HL-60/S4 treated with retinoic acid at 250 ng/mL for 4 days and 3 days (cell line): ENCODE results near the gene LYPD3.
"Not testable (repeated sequence)": the region's sequence is repeated elsewhere in the genome, so short reads cannot be mapped to it uniquely, and the experiment has no call there.

Source experiments
- in situ Hi-C: fragments of 300-500 bp; cut with MboI; formaldehyde crosslinking; loops from 2 replicates; pipeline ENCODE4 v1.7.0; 2022; ENCODE audit warnings: low sequenced_read_pairs

Gene LYPD3

DNA sequence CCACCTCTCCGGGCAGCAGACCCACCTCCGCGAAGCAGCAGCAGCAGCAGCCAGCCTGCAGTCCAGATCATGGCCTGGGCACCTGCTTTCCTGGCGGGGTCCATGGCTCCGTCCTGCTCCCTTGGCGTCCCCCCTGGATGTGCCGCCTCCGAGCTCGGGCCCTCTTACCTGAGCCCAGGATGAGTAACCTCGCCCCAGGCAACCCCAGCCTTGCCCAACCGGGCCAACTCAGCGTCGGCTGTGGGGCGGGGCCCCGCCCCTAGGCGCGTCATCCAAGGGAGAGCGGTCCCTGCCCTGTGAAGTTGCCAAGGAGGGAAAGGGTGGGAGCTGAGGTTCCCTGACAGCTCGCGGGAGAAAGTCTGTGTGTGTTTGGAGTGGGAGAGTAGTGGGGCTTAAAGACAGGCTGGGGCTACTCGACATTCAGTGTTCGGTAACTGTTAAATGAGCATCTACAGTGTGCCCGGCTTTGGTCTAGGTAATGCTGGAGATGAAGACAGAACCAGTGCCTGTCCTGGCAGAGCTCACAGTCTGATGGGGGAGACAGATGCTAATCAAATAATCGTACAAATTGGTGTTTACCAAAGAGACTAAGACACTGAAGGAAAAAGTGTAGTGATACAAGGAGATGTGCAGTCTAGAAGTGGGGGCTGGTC, at the start of gene LYPD3:
LYPD3 (minus strand) TSS at position 141 of the 653 bp plus-strand sequence; CDS start at position 104, 37 bp downstream.
- in situ Hi-C loops: no loop called here

DNA sequence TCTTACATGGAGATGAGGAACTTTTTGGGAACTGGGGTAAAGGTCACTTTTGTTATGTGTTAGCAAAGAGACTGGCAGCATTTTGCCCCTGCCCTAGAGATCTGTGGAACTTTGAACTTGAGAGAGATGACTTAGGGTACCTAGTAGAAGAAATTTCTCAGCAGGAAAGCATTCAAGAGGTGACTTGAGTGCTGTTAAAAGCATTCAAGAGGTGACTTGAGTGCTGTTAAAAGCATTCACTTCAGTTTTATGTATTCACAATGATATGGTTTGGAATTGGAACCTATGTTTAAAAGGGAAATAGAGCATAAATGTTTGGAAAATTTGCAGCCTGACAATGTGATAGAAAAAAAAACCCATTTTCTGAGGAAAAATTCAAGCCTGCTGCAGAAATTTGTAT, 47.0 kb upstream of the LYPD3 start:
- in situ Hi-C loops: not testable (repeated sequence)

DNA sequence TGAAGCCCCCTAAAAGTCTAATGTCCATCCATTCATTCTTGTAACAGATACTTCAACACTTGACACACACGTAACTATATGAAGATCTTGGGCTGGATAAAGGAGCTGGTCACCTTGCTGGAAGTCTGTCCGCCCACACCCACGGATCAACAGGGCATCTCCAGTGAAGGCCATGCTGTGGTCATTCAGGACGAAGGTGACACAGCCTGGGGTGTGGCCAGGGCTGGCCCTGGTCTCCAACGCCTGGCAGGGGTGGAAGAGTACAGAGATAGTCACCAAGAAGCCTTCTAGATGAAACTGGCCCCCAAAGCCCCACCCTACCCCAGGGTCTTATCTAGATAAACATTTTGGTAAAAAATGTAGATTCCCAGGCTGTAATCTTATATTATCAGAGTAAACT, 45.9 kb upstream of the LYPD3 start:
- in situ Hi-C loops: no loop called here

DNA sequence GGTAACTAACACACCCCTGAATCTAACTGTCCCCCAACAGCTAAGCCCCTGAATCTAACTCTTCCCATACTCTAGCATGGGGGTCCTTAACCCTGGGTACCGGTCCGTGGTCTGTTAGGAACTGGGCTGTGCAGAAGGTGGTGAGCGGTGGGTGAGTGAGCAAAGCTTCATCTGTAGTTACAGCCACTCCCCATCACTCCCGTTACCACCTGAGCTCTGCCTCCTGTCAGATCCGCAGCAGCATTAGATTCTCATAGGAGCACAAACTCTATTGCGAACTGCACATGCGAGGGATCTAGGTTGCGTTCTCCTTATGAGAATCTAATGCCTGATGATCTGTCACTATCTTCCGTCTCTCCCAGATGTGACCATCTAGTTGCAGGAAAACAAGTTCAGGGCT, 45.3 kb upstream of the LYPD3 start:
- in situ Hi-C loops: no loop called here

DNA sequence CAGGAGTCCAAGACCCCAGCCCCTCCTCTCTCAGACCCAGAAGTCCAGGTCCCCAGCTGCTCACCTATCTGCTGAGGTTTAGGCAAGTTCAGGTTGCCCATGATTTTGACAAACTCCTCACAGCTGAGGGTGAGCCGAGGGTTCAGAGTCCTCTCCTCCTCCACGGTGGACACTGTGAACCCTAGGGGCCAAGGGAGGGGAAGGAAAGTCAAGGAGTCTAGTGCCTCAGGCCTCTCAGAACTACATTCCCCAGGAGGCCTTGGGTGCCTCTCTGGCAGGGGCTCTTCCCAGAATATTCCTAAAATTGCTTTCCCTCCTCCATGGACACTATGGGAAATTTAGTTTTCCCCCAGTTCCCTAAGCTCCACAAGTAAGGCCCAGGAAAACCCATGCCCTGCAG, 42.5 kb upstream of the LYPD3 start:
- in situ Hi-C loops: no loop called here

DNA sequence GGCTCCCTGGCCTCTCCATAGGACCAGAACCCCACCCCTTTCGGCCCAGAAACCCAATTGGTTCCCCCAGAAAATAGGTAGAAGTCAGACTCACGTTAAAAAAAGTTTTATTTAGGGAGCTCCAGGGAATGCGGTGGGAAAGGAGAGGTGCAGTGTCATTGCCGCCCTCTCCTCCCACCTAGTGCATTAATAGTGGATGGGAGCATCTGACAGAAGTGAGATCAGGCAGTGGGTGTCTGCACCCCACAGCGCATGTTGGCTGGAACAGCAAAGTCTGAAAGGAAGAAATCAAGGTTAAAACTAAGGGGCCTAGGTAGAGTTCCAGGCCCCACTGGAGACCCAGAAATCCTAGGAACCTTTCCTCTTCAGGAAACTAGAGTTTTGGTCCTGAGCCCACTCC, 41.2 kb upstream of the LYPD3 start:
- in situ Hi-C loops: no loop called here

DNA sequence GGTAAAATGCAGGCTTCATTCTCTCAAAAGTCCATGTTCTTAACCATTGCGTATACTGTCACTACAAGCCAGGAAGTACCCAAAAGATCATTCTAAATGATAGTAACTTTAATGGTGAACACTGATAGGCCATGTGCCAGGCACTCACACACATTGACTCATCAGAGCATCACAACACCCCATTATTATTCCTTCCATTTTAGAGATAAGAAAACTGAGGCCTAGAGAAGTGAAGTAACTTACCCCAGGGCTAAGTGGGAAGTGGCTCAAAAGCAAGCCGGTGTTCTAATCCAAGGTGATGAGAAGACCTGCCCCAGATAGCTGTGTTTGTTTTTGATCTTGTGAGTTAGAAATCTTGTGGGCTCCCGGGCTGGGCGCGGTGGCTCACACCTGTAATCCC, 40.5 kb upstream of the LYPD3 start:
- in situ Hi-C loops: no loop called here

DNA sequence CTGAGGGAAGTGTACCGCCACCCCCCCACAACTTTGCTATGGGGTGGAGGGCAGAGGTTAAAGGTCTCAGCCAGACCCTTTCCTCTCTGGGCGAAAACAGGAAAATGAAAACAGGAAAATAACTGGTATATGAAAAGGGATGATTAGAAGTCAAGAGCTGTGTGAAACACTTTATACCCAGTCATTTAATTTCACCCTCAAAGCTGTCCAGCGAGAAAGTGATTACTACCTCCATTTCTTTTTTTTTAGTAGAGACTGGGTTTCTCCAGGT, 39.7 kb upstream of the LYPD3 start:
- in situ Hi-C loops: no loop called here

DNA sequence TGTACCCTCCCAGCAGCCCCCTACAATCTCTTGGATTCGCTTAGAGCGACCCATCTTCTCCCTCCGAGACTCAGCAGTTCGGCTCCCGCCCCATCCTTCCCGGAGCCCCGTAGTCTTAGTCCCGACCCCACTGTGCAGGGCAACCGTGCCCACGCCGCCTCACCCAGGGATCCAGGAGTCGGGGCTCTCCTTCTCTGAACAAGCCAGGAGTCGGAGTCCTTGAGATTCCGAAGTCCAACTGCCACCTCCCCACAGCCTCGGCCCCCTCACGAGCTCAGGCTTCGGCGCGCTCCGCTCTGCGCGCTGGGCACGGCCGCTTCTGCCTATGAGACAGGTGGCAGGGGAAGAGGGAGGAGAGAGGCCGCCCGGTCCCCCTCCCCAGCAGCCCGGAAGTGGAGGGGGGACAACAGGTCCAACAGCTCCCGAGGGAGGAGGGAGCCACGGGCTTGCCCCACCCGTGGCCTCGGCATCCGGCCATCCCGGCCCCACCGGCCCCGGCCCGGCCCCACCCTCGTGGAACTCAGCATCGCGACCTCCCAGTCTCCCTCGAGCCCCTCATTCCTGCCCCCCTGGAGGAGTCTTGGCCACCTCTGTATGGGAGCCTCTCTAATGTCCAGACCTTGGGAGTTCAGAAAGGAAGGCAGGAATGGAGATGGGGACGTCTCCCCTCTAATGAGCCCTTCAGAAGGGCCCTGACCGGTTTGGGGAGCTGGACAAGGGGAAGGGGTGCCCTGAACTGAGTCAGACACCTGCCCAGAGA, 39.2 kb upstream of the LYPD3 start, which contains the start of gene PHLDB3:
PHLDB3 (minus strand) TSS at position 321 of the 760 bp plus-strand sequence. CDS start 628 bp downstream, outside the sequence.
- in situ Hi-C loops: no loop called here

DNA sequence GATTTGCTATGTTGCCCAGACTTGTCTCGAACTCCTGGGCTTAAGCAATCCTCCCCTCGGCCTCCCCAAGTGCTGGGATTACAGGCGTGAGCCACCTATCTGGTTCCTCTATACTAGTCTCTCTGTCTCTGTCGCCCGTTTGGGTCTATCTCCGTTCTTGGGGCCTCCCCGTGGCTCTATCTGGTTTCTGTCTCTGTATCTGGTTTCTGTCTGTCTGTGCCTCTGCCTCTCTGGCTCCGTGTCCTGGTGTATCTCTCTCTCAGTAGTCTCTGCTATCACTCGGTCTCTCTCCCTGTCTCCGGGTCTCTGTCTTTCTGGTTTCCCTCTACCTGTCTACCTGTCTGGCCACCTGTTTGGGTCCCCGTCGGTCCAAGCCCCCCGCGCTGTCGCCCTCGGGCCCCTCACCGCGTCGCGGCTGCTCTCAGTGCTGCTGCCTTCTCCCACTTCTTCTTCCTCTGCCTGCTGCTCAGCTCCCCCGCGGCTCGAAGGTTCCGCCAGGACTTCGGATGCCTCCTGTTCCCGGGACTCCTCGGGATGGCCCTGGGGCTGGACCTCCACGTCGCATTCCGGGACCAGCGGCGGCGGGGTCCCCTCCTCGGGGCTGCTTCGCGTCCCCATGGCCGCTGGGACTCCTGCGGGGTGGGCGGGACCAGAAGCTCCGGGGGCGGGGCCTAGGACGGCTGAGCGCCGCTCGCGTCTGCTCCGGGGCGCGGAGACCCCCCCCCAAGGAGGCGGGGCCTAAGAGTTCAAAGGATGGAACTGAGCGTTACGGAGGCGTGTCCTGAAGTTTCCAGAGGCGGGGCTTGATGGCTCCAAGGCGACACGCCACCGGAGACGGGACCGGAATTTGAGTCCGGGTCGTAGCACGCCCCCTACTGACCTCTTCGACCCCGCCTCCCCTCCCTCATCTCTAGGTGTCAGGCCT, 38.4 kb upstream of the LYPD3 start:
- in situ Hi-C loops: no loop called here

DNA sequence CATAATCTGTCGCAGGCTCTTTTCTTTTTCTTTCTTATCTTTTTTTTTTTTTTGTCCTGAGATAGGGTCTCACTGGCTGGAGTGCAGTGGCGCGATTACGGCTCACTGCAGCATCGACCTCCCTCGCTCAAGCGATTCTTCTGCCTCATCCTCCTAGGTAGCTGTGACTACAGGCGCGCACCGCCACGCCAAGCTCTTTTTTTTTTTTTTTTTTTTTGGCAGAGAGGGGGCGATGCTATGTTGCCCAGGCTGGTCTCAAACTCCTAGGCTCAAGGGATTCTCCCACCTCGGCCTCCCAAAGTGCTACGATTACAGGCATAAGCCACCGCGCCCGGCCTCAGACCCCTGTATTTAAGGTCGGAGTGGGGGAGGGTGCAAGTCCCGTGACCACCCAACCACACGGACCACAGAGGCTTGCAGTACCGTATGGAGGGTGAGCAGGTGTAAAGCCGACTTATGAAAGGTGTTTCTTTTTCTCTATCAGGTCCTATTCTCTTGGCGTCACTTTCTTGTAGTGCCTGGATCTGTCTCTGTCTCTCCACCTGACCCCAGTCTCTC, 37.1 kb upstream of the LYPD3 start:
- in situ Hi-C loops: no loop called here

DNA sequence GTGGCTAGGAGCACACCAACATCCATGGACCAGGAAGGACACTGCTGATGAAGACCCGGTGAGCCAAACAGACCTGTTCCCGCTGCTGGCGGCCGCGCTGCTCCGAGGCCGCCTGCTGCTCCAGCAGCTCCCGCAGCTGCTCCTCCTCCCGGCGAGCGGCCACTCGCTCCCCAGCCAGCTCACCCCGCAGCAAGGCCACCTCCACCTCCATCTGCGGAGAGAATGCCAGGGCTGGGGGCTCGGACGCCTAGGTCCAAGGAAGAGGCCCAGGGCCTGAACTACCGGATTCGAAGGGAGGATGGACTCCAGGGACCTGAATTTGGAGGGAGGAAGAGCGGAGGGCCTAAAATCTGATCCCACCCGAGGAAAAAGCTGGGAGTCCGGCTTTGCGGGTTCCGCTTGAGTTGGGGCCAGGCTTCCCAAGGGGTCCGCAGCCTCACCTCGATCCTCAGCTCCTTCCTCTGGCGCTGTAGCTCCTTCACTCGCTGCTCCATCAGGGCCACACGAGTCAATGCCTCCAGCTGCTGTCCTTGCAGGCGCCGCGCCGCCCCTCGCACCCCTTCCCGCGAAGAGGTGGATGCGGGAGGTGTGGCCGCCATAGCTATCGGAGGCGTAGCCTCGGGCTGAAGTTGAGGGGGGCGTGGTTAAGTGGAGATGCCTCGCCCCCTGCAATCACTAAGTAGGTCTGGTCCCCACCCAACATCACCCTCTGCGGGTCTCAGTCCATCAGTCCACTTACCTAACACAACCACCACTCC, 36.4 kb upstream of the LYPD3 start:
- in situ Hi-C loops: no loop called here

DNA sequence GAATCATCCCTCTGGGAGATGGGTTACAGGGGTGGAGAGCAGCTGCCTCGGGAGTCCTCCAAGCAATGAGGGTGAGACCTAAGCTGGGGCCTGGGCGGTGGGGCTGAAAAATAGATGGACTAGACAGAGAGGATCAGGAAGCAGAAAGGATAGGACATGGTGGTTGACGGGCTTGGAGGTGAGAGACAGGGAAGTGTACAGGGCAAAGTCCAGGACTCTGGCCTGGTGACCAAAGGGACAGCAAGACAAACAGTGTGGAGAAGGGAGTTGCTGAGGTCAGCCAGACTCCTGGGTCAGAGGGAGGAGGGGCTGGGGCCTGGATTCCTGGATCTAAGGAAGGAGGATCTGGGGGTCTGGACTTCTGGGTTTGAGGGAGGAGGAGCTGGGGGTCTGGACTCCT, 33.6 kb upstream of the LYPD3 start:
- in situ Hi-C loops: no loop called here

DNA sequence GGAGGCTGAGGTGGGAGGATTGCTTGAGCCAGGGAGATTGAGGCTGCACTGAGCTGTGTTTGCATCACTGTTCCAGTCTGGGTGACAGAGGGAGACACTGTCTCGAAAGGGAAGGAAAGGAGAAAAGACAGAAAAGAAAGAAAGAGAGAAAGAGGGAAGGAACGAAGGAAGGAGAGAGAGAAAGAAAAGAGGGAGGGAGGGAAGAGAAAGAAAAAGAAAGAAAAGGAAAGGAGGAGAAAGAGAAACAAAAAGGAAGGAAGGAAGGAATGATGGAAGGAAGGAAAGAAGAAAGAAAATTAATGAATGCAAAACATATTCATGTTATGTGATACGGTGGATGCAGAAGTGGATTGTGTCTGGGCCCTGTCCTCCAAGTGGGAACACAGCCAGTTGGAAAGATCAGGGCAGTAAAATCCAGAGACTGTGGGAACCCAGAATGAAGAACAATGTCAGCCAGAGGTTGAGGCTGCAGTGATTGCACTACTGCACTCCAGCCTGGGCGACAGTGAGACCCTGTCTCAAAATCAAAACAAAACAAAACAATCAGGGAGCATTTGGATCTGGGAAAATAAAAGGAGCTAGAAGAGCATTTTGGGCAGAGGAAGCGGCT, 32.9 kb upstream of the LYPD3 start:
- in situ Hi-C loops: no loop called here

DNA sequence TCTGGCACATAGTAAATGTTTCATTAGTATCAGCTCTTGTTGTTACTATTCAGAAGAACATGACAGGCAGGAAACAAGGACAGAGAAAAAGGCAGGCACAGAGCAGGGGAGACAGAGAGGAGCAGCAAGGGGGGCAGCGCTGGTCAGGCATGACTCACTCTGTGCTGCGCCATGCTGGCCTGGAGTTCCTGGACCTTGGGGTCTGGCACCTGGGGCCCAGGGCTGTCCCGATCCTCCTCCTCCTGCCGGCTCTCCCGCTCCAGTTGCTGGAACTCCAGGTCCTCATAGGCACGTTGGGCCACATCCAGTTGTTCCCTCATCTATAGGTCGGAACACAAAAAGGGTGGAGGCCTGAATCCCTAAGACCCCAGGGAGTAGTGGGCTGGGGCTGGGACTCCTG, 31.6 kb upstream of the LYPD3 start:
- in situ Hi-C loops: no loop called here

DNA sequence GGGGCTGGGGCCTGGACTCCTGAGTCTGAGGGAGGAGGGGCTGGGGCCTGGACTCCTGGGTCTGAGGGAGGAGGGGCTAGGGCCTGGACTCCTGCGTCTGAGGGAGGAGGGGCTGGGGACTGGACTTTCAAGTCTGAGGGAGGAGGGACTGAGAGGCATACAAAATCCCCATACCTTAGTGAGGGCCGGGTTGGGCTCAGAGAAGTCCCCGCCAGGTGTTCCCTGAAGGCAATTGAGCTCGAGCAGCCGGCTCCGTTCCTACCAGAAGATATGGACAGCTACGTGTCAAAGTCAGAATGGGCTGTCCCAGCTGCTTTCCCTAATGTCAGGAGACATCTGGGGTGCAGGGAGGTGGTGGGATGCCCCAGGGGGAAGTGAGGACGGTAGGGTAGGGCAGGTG, 29.7 kb upstream of the LYPD3 start:
- in situ Hi-C loops: no loop called here

DNA sequence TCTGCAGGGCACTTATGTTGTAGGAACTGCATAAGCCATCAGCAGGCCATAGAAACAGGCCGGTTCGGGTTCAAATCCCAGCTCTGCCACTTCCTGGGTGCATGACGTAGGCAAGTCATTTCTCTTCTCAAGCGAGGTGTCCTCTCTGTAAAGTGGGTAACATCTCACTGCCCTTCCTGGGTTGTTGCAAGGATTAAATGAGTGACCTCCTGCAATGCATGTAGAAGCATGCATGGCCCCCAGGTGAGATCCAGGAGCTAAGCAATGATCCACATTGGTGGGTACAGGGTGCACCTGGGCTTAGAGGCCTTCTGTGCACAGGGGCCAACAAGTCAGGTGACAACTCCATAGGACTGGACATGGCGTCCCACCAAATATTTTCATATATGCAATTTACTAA, 25.4 kb upstream of the LYPD3 start:
- in situ Hi-C loops: no loop called here

DNA sequence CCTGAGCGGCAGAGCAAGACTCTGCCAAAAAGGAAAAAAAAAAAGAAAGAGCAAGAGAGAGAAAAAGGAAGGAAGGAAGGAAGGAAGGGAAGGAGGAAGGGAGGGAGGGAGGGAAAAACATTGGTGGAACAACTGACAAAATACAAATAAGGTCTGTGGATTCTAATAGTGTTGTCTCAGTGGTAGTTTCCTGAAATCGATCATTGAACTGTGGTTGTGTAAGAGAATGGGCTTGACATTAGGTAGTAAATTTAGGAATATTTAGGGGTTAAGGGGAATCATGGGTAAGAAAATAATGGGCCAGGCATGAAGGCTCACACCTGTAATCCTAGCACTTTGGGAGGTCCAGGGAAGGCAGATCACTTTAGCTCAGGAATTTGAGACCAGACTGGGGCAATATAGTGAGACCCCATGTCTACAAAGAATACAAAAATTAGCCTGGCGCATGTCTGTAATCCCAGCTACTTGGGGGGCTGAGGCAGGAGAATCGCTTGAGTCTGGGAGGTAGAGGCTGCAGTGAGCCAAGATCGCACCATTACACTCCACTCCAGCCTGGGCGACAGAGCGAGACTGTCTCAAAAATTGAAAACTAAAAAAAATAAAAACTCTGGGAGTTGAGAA, 24.7 kb upstream of the LYPD3 start:
- in situ Hi-C loops: no loop called here

DNA sequence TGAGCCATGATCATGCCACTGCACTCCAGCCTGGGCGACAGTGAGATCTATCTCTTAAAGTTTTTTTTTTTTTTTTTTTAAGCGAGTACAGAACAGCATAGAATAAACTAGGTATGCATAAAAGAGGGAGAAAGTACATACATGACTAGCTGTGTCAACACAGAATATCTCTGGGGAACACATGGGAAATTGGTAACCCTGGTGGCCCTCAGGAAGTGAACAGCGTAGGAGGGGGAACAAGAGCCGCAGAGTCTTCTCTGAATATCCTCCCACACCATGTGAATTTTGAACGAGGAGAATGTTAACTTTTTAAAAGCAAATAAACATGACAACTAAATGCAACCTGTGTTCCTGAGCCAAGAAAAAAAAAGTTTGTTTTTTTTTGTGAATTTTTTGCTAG, 23.9 kb upstream of the LYPD3 start:
- in situ Hi-C loops: no loop called here

DNA sequence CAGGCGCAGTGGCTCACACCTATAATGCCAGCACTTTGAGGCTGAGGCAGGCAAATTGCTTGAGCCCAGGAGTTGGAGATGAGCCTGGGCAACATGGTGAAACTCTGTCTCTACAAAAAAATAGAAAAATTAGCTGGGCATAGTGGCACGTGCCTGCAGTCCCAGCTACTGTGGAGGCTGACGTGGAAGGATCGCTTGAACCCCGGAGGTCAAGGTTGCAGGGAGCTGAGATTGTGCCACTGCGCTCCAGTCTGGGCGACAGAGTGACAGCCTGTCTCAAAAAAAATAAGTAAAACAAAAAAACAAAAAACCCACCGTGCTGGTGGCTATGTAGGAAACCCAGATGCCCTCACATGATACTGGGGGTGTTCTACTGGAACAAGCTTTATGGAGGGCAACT, 22.8 kb upstream of the LYPD3 start:
- in situ Hi-C loops: no loop called here
